ENCODE measurements around the gene PCDH15.

The PCDH15 gene

GRCh38 chr10:53771701-53772100 lies 1029.3 kb downstream of the PCDH15 start:
- Histone ChIP-seq H2AFZ (ENCODE audit: low read depth, low read length) (no peak overlapping the region; the same call in 1 of the 2 replicates), H3K9ac (ENCODE audit: low read depth, low read length) (no peak overlapping the region), H3K27me3 (ENCODE audit: insufficient read depth, low read length, poor library complexity) (no peaks in the 10 kb centered on the region), H3K4me1 (ENCODE audit: insufficient read depth, low read length) (no peaks in the 10 kb centered on the region), H3K36me3 (ENCODE audit: insufficient read depth, low read length) (no peaks in the 10 kb centered on the region), H3K4me3 (ENCODE audit: low read depth in 1 of 2, low read length in 2 of 2) (no peak overlapping the region), H4K20me1 (ENCODE audit: insufficient read depth, low read length) (no peaks in the 10 kb centered on the region), H3K79me2 (ENCODE audit: insufficient read depth, low read length) (no peaks in the 10 kb centered on the region), H3K27ac (ENCODE audit: low read length) (no peak overlapping the region), H3K9me3 (ENCODE audit: insufficient read depth, low read length, severe bottlenecking) (no peaks in the 10 kb centered on the region), H3K4me2 (ENCODE audit: insufficient read depth, low read length) (no peak overlapping the region)
- ATAC-seq (ENCODE audit: insufficient read depth, low read depth) = no peak
- TF ChIP-seq EZH2 (IDR thresholded peaks at IDR 0.05; ENCODE audit: borderline replicate concordance, low read depth, low read length, severe bottlenecking) = no peak
- DNase-seq = no peak

- Histone ChIP-seq H3K79me2 (ENCODE audit: insufficient read depth, low read length) (no peaks in the 10 kb centered on the region), H3K9me3 (ENCODE audit: insufficient read depth, low read length, severe bottlenecking) (no peaks in the 10 kb centered on the region), H3K36me3 (ENCODE audit: insufficient read depth, low read length) (no peaks in the 10 kb centered on the region), H2AFZ (ENCODE audit: low read depth, low read length) (no peak overlapping the region), H3K4me1 (ENCODE audit: insufficient read depth, low read length) (no peaks in the 10 kb centered on the region), H3K4me2 (ENCODE audit: insufficient read depth, low read length) (no peak overlapping the region), H3K9ac (ENCODE audit: low read depth, low read length) (no peak overlapping the region), H3K27me3 (ENCODE audit: insufficient read depth, low read length, poor library complexity) (no peaks in the 10 kb centered on the region), H4K20me1 (ENCODE audit: insufficient read depth, low read length) (no peaks in the 10 kb centered on the region), H3K27ac (ENCODE audit: low read length) (no peak overlapping the region), H3K4me3 (ENCODE audit: low read depth in 1 of 2, low read length in 2 of 2) (no peak overlapping the region)
- DNase-seq (no peak), ATAC-seq (ENCODE audit: insufficient read depth, low read depth) (no peak)
- TF ChIP-seq EZH2 (IDR thresholded peaks at IDR 0.05; ENCODE audit: borderline replicate concordance, low read depth, low read length, severe bottlenecking) (no peak), CTCF (IDR thresholded peaks at IDR 0.05; ENCODE audit: borderline replicate concordance, extremely low read depth, low read length, poor library complexity, severe bottlenecking) (no peak)
Observed at GRCh38 chr10:53770903-53771302, 1030.1 kb downstream of the PCDH15 start.

DNA sequence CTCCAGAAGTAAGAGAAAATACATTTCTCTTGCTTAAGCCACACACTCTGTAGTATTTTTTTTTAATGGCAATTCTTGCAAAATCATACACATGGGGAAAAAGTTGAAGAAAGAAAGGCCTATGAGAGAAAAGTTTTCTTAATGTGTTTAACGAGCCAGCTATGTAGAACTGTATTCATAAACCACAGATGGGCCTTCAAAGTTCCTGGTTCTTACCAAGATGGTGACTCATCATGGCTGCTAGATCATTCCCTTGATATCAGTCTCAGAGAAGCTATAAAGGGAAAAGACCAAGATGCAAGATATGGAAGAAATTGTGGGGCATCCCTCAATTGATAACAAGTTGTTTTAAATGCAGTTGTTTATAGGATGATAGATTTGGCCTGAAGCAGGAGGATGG lies 1035.7 kb downstream of the PCDH15 start:
- H3K27ac ChIP-seq (ENCODE audit: low read length) = no peak overlapping the region
- TF ChIP-seq EZH2 (IDR thresholded peaks at IDR 0.05; ENCODE audit: borderline replicate concordance, low read depth, low read length, severe bottlenecking) (no peak), CTCF (IDR thresholded peaks at IDR 0.05; ENCODE audit: borderline replicate concordance, extremely low read depth, low read length, poor library complexity, severe bottlenecking) (no peak)
- DNase-seq (no peak), ATAC-seq (ENCODE audit: insufficient read depth, low read depth) (no peak)
- H4K20me1 ChIP-seq (ENCODE audit: insufficient read depth, low read length) = no peaks in the 10 kb centered on the region
- no peak overlapping the region for H3K9ac ChIP-seq (ENCODE audit: low read depth, low read length)
- H3K4me3 ChIP-seq (ENCODE audit: low read depth in 1 of 2, low read length in 2 of 2) = no peak overlapping the region
- H3K4me2 ChIP-seq (ENCODE audit: insufficient read depth, low read length) = no peak overlapping the region
- no peaks in the 10 kb centered on the region for H3K4me1 ChIP-seq (ENCODE audit: insufficient read depth, low read length)
- no peak overlapping the region for H2AFZ ChIP-seq (ENCODE audit: low read depth, low read length)
- H3K79me2 ChIP-seq (ENCODE audit: insufficient read depth, low read length) = no peaks in the 10 kb centered on the region
- H3K27me3 ChIP-seq (ENCODE audit: insufficient read depth, low read length, poor library complexity) = no peaks in the 10 kb centered on the region
- no peaks in the 10 kb centered on the region for H3K9me3 ChIP-seq (ENCODE audit: insufficient read depth, low read length, severe bottlenecking)
- no peaks in the 10 kb centered on the region for H3K36me3 ChIP-seq (ENCODE audit: insufficient read depth, low read length)

DNA sequence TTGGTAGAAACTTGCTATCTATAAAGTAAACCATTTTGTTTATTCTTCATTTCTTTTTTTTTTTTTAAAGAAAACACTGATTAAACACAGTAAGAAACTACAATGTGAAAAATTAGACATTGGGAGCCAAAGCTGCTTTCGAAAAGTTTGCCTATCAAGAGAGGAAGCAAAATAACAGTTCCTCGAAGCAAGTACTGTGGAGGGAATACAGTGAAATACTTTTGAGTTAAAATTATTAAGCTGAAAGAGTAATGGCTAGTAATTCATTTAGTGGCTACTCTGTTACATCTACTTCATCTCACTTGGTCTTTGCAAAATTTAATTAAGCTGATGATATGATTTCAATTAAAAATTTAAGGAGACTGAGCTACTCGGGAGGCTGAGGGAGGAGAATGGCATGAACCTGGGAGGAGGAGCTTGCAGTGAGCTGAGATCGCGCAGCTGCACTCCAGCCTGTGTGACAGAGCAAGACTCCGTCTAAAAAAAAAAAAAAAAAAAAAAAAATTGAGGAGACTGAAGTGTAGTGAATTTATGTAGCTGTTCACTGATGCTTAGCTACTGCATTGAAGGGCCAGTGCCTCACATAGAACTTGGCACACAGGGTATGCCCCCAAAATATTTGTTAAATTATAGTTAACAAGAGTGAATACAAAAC lies 1046.3 kb downstream of the PCDH15 start:
- no peaks in the 10 kb centered on the region for H3K79me2 ChIP-seq (ENCODE audit: insufficient read depth, low read length)
- H3K4me3 ChIP-seq (ENCODE audit: low read depth in 1 of 2, low read length in 2 of 2) = no peak overlapping the region
- no peaks in the 10 kb centered on the region for H4K20me1 ChIP-seq (ENCODE audit: insufficient read depth, low read length)
- no peaks in the 10 kb centered on the region for H3K36me3 ChIP-seq (ENCODE audit: insufficient read depth, low read length)
- H2AFZ ChIP-seq (ENCODE audit: low read depth, low read length) = no peak overlapping the region
- no peak for ATAC-seq (ENCODE audit: insufficient read depth, low read depth)
- no peak overlapping the region for H3K4me2 ChIP-seq (ENCODE audit: insufficient read depth, low read length)
- H3K9me3 ChIP-seq (ENCODE audit: insufficient read depth, low read length, severe bottlenecking) = no peaks in the 10 kb centered on the region
- TF ChIP-seq CTCF (IDR thresholded peaks at IDR 0.05; ENCODE audit: borderline replicate concordance, extremely low read depth, low read length, poor library complexity, severe bottlenecking) (no peak), EZH2 (IDR thresholded peaks at IDR 0.05; ENCODE audit: borderline replicate concordance, low read depth, low read length, severe bottlenecking) (no peak)
- H3K27me3 ChIP-seq (ENCODE audit: insufficient read depth, low read length, poor library complexity) = no peaks in the 10 kb centered on the region
- H3K27ac ChIP-seq (ENCODE audit: low read length) = no peak overlapping the region
- H3K9ac ChIP-seq (ENCODE audit: low read depth, low read length) = no peak overlapping the region
- DNase-seq = no peak
- no peaks in the 10 kb centered on the region for H3K4me1 ChIP-seq (ENCODE audit: insufficient read depth, low read length)

All from DND-41 (cell line).